Lower leg skin (tissue), 3 donors: Measurements from ENCODE around the gene BMP6.

Experiments used
- CTCF ChIP-seq, 3 donors: fragments of 450-650 bp; IDR thresholded peaks; one replicate each; pipeline ENCODE4 v1.5.1; 2016; ENCODE audit warnings: antibody characterized with exemption in 3 of 3, mild to moderate bottlenecking in 3 of 3, moderate library complexity in 2 of 3
- POLR2A ChIP-seq, 2 donors: fragments of 450-650 bp; IDR thresholded peaks; one replicate each; pipeline ENCODE4 v1.6.1; 2016 to 2017; ENCODE audit warnings: antibody characterized with exemption in 2 of 2, mild to moderate bottlenecking in 1 of 2, moderate library complexity in 1 of 2

- TF ChIP-seq CTCF (IDR thresholded peaks at IDR 0.05) (no peak), POLR2A (IDR thresholded peaks at IDR 0.05) (no peak)
Measured at GRCh38 chr6:7879980-7880717, 154.2 kb downstream of the BMP6 start.
